H1 (cell line): ENCODE results near the gene GLG1. TPM values are rescaled to one million over a fixed set of nuclear protein-coding genes. Genes with fewer than 3 reads are reported as not detected.

Experiments
- CTCF ChIA-PET: fragments of 300-600 bp; sonication (Branson Sonifier 250); formaldehyde crosslinking; loops from one replicate; lab custom pipeline; 2021; ENCODE audit not compliant: partially characterized antibody; lab: Charles Lee
- POLR2A ChIA-PET: fragments of 300-600 bp; sonication (Branson Sonifier 250); formaldehyde crosslinking; loops from one replicate; lab custom pipeline; 2021; ENCODE audit warnings: inconsistent platforms; ENCODE audit not compliant: partially characterized antibody; lab: Charles Lee
- DNase-seq, 2 experiments: peaks; one replicate each; pipeline versions ENCODE4 v3.0.0 to v3.0.0-alpha.2; 2010 to 2022; ENCODE audit warnings: low spot score in 2 of 2, low read depth in 1 of 2, mixed read lengths in 1 of 2
- FAIRE-seq: peaks from 2 replicates; lab custom pipeline; 2011; peaks lifted over from hg19 to GRCh38; lab: Jason Lieb, UNC
- H2AFZ ChIP-seq: 2 replicates; pipeline ENCODE4 v1.8.1; 2012; ENCODE audit warnings: low read length, inconsistent platforms
- H2AK5ac ChIP-seq: 2 replicates; pipeline ENCODE4 v1.6.1; 2013; ENCODE audit warnings: low read depth, low read length
- H2BK120ac ChIP-seq: replicated peaks from 2 replicates; pipeline ENCODE3; 2013; ENCODE audit warnings: low read depth, low read length, inconsistent platforms
- H2BK12ac ChIP-seq: 2 replicates; pipeline ENCODE4 v1.6.1; 2013; ENCODE audit warnings: low read depth, low read length
- H2BK15ac ChIP-seq: 2 replicates; pipeline ENCODE4 v1.6.1; 2013; ENCODE audit warnings: low read length
- H2BK20ac ChIP-seq: 2 replicates; pipeline ENCODE4 v1.6.1; 2013; ENCODE audit warnings: low read length
- H2BK5ac ChIP-seq: 2 replicates; pipeline ENCODE4 v1.6.1; 2013; ENCODE audit warnings: low read depth, low read length
- H3K14ac ChIP-seq: 2 replicates; pipeline ENCODE4 v1.6.1; 2013; ENCODE audit warnings: inconsistent platforms; ENCODE audit not compliant: insufficient read length
- H3K18ac ChIP-seq: 2 replicates; pipeline ENCODE4 v1.6.1; 2013; ENCODE audit warnings: low read length; ENCODE audit errors: extremely low read depth
- H3K23ac ChIP-seq: 2 replicates; pipeline ENCODE4 v1.6.1; 2013; ENCODE audit warnings: inconsistent platforms; ENCODE audit not compliant: insufficient read length
- H3K23me2 ChIP-seq: 2 replicates; pipeline ENCODE4 v1.6.1; 2013; ENCODE audit warnings: low read depth, low read length
- H3K27ac ChIP-seq: 2 replicates; pipeline ENCODE4 v1.6.1; 2011; ENCODE audit warnings: low read depth, low read length, inconsistent platforms
- H3K27me3 ChIP-seq, 4 experiments: replicated peaks in 1 of 4; 1 replicate in 1 of 4; 2 replicates in 3 of 4; pipeline versions ENCODE4 v1.6.1 to v1.8.1; 2011 to 2013; ENCODE audit warnings: low read length in 3 of 4, mild to moderate bottlenecking in 3 of 4, inconsistent platforms in 2 of 4, mixed read lengths in 2 of 4, moderate library complexity in 1 of 4; ENCODE audit not compliant: control insufficient read depth in 3 of 4, insufficient read depth in 3 of 4; ENCODE audit errors: extremely low read depth in 1 of 4
- H3K36me3 ChIP-seq, 4 experiments: 2 replicates each; pipeline versions ENCODE4 v1.6.1 to v1.8.1; 2011 to 2013; ENCODE audit warnings: mild to moderate bottlenecking in 4 of 4, low read length in 3 of 4, moderate library complexity in 2 of 4, control low read depth in 1 of 4, inconsistent platforms in 1 of 4; ENCODE audit not compliant: insufficient read depth in 4 of 4, control insufficient read depth in 2 of 4
- H3K4ac ChIP-seq: replicated peaks from 2 replicates; pipeline ENCODE3; 2013; ENCODE audit warnings: low read length, low read depth, mixed read lengths, inconsistent platforms; ENCODE audit not compliant: insufficient read length
- H3K4me1 ChIP-seq, 4 experiments: replicated peaks in 1 of 4; 1 replicate in 1 of 4; 2 replicates in 3 of 4; pipeline versions ENCODE4 v1.6.1 to v1.8.1; 2011 to 2013; ENCODE audit warnings: low read length in 3 of 4, inconsistent platforms in 2 of 4, mixed read lengths in 1 of 4; ENCODE audit not compliant: insufficient read depth in 4 of 4, control insufficient read depth in 3 of 4
- H3K4me2 ChIP-seq, 2 experiments: 2 replicates each; pipeline versions ENCODE4 v1.6.1 to v1.8.1; 2011 to 2013; ENCODE audit warnings: low read depth in 2 of 2, low read length in 2 of 2, control low read depth in 1 of 2, inconsistent platforms in 1 of 2, mild to moderate bottlenecking in 1 of 2; ENCODE audit not compliant: insufficient read depth in 1 of 2
- H3K4me3 ChIP-seq, 4 experiments: fragments of 200-600, 300-600 bp in 1 of 4; sonication (generic), shearing (Covaris generic), sonication (Bioruptor Twin) in 1 of 4; 2 replicates each; pipeline versions ENCODE4 v1.5.1 to v1.8.1; 2011 to 2016; ENCODE audit warnings: low read length in 4 of 4, low read depth in 3 of 4, control low read depth in 2 of 4, inconsistent platforms in 2 of 4, mild to moderate bottlenecking in 2 of 4, mixed read lengths in 1 of 4, moderate library complexity in 1 of 4; ENCODE audit not compliant: insufficient read depth in 2 of 4; ENCODE audit errors: extremely low read depth in 1 of 4
- H3K56ac ChIP-seq: replicated peaks from 2 replicates; pipeline ENCODE3; 2013; ENCODE audit warnings: low read depth, mild to moderate bottlenecking, mixed read lengths, low read length, inconsistent platforms; ENCODE audit not compliant: insufficient read length
- H3K79me1 ChIP-seq: 2 replicates; pipeline ENCODE4 v1.6.1; 2013; ENCODE audit warnings: low read depth, low read length, control low read depth
- H3K79me2 ChIP-seq, 2 experiments: 2 replicates each; pipeline versions ENCODE4 v1.6.1 to v1.8.1; 2012 to 2013; ENCODE audit warnings: low read length in 2 of 2, mild to moderate bottlenecking in 2 of 2, inconsistent platforms in 1 of 2; ENCODE audit not compliant: insufficient read depth in 2 of 2, control insufficient read depth in 1 of 2
- H3K9ac ChIP-seq, 4 experiments: replicated peaks in 1 of 4; 1 replicate in 1 of 4; 2 replicates in 3 of 4; pipeline versions ENCODE4 v1.6.1 to v1.8.1; 2011 to 2013; ENCODE audit warnings: low read depth in 3 of 4, low read length in 3 of 4, control low read depth in 2 of 4, mild to moderate bottlenecking in 2 of 4, moderate library complexity in 2 of 4, inconsistent platforms in 1 of 4; ENCODE audit errors: extremely low read depth in 1 of 4
- H3K9me3 ChIP-seq, 2 experiments: 2 replicates each; pipeline versions ENCODE4 v1.6.1 to v1.8.1; 2012 to 2013; ENCODE audit warnings: mild to moderate bottlenecking in 2 of 2, moderate library complexity in 2 of 2, control low read depth in 1 of 2, inconsistent platforms in 1 of 2, low read depth in 1 of 2, low read length in 1 of 2, mixed read lengths in 1 of 2; ENCODE audit not compliant: insufficient read depth in 2 of 2
- H4K20me1 ChIP-seq, 2 experiments: replicated peaks in 1 of 2; 2 replicates each; pipeline versions ENCODE3 to v1.8.1; 2011 to 2013; ENCODE audit warnings: inconsistent platforms in 2 of 2, low read length in 2 of 2, mild to moderate bottlenecking in 1 of 2; ENCODE audit not compliant: insufficient read depth in 2 of 2, control insufficient read depth in 1 of 2
- H4K5ac ChIP-seq: 2 replicates; pipeline ENCODE4 v1.6.1; 2013; ENCODE audit warnings: low read length, low read depth, mixed read lengths, inconsistent platforms; ENCODE audit not compliant: insufficient read length
- H4K8ac ChIP-seq: 2 replicates; pipeline ENCODE4 v1.8.0; 2013; ENCODE audit warnings: mild to moderate bottlenecking, moderate library complexity, low read length, inconsistent platforms; ENCODE audit not compliant: insufficient read depth; ENCODE audit errors: extremely low read depth
- H4K91ac ChIP-seq: replicated peaks from 2 replicates; pipeline ENCODE3; 2013; ENCODE audit warnings: low read length, mixed read lengths, inconsistent platforms; ENCODE audit not compliant: insufficient read length
- BACH1 ChIP-seq: IDR thresholded peaks from 2 replicates; pipeline ENCODE4 v1.6.1; 2012; ENCODE audit warnings: low read length, improper control_type of control experiment
- GTF2F1 ChIP-seq: IDR thresholded peaks from 2 replicates; pipeline ENCODE4 v1.6.1; 2012; ENCODE audit warnings: low read depth, low read length, improper control_type of control experiment, borderline replicate concordance
- KDM1A ChIP-seq: fragments of 200-600, 300-600 bp; sonication (generic); IDR thresholded peaks from 2 replicates; pipeline ENCODE4 v1.7.1; 2016; ENCODE audit warnings: mild to moderate bottlenecking, low read length, borderline replicate concordance
- MAFK ChIP-seq: IDR thresholded peaks from 2 replicates; pipeline ENCODE4 v1.6.1; 2012; ENCODE audit warnings: low read depth, mild to moderate bottlenecking, improper control_type of control experiment, low read length
- NANOG ChIP-seq: IDR thresholded peaks from 2 replicates; pipeline ENCODE4 v1.6.1; 2011; ENCODE audit warnings: low read length, low read depth, mild to moderate bottlenecking, inconsistent platforms; ENCODE audit not compliant: insufficient read depth, poor library complexity, severe bottlenecking
- POLR2AphosphoS5 ChIP-seq: IDR thresholded peaks from 2 replicates; pipeline ENCODE4 v1.6.1; 2011; ENCODE audit warnings: low read depth, low read length
- SAP30 ChIP-seq: fragments of 300-600 bp; sonication (generic); IDR thresholded peaks from 2 replicates; pipeline ENCODE4 v1.7.1; 2012; ENCODE audit warnings: low read length, moderate library complexity, mild to moderate bottlenecking, inconsistent platforms; ENCODE audit not compliant: insufficient read depth, insufficient replicate concordance
- SUZ12 ChIP-seq: fragments of 200-600 bp; sonication (generic); IDR thresholded peaks from 2 replicates; pipeline ENCODE4 v1.6.1; 2012; ENCODE audit warnings: mild to moderate bottlenecking, inconsistent platforms, low read length, moderate library complexity, mixed read lengths
- TCF12 ChIP-seq: IDR thresholded peaks from 2 replicates; pipeline ENCODE4 v1.6.1; 2011; ENCODE audit warnings: low read depth, mild to moderate bottlenecking, low read length
- WGBS, 2 experiments: shearing (Covaris generic) in 1 of 2; methylation state at CpG; one replicate each; pipeline versions ENCODE4 v1.1.6 to v1.1.7; 2013 to 2015; ENCODE audit warnings: low lambda C conversion rate in 2 of 2, mixed read lengths in 2 of 2, inconsistent platforms in 1 of 2, low coverage in 1 of 2, missing lambda C conversion rate in 1 of 2; ENCODE audit not compliant: insufficient replicate concordance in 2 of 2, insufficient coverage in 1 of 2, insufficient read length in 1 of 2; ENCODE audit errors: extremely low coverage in 1 of 2, missing lambda C conversion rate in 1 of 2; 5-methylcytosine and 5-hydroxymethylcytosine counted together
- polyA plus RNA-seq, 7 experiments: library from polyadenylated mRNA; depleted of rRNA in 3 of 7; stranded (reverse) in 5 of 7; unstranded in 2 of 7; fragments of >200 nt in 5 of 7; fragments of 200-250 nt in 2 of 7; gene quantifications; 1 replicate in 5 of 7; 2 replicates in 1 of 7; 4 replicates in 1 of 7; pipeline versions ENCODE4 v1.2.1 to v1.2.3, GENCODE V29; 2011 to 2013; ENCODE audit warnings: missing spikeins in 2 of 7, mixed read lengths in 2 of 7
- total RNA-seq: library from RNA; stranded (reverse); fragmentation: NEBNext Ultra II Directional; extraction: Animal tissue kit (Norgen Biotek cat#: 25700); gene quantifications from 2 replicates; pipeline ENCODE4 v1.2.1, GENCODE V29; 2021

The GLG1 gene
- total and polyA plus RNA-seq, 2 of the 8 experiments (the other 6 are each of a cell fraction or from before 2014, with no cell fraction given) = 53.4 to 139 TPM

DNA sequence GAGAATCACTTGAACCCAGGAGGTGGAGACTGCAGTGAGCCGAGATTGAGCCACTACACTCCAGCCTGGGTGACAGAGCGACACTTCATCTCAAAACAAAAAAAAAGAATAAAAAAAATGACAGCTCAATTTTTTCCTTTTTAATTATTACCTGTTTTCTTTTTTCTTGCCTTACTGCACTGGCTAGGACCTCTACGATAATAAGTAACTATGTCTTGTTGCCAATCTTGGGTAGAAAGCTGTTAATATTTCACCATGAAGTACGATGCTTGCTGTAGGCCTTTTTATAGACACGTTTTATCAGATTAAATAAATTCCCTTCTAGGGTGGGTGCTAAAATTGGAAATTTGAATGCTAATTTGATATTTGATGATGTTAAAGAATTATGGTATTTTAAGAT lies 82.8 kb downstream of the GLG1 start:
- no peak overlapping the region for H4K8ac ChIP-seq
- no peak overlapping the region for H3K23ac ChIP-seq
- H3K23me2 ChIP-seq = no peaks in the 10 kb centered on the region
- WGBS, 2 experiments = 90% methylated on average over 5 of the region's 5 CpGs; no CpG with 5 or more reads in 1 of the 2 experiments
- no peak overlapping the region for H3K4me3 ChIP-seq
- FAIRE-seq = no peak
- TF ChIP-seq SUZ12 = no peak
- no peak for TF ChIP-seq NANOG
- TF ChIP-seq MAFK = no peak
- TF ChIP-seq TCF12 = no peak
- TF ChIP-seq POLR2AphosphoS5 = no peak
- TF ChIP-seq KDM1A = no peak
- TF ChIP-seq SAP30 = no peak
- TF ChIP-seq GTF2F1 = no peak
- TF ChIP-seq BACH1 = no peak
- TF ChIP-seq, all 59 proteins: peak for 0
- Histone ChIP-seq H3K4me1 (no peaks in the 10 kb centered on the region), H4K20me1 (peaks cover 0 to 1% of the 10 kb centered on the region in 2 experiments), H3K4me2 (no peak overlapping the region), H3K79me2 (no peaks in the 10 kb centered on the region), H3K18ac (no peak overlapping the region), H3K36me3 (peaks cover 0 to 5% (median 1%) of the 10 kb centered on the region in 4 experiments; a peak in 2 of 8 replicates), H3K9ac (no peak overlapping the region), H3K14ac (no peak overlapping the region), H3K4ac (no peak overlapping the region), H3K27ac (no peak overlapping the region), H2AK5ac (no peak overlapping the region), H2BK20ac (no peak overlapping the region), H4K91ac (no peak overlapping the region), H2AFZ (no peak overlapping the region), H2BK12ac (no peak overlapping the region), H3K79me1 (no peaks in the 10 kb centered on the region), H3K56ac (no peak overlapping the region), H3K27me3 (no peaks in the 10 kb centered on the region), H4K5ac (no peak overlapping the region), H2BK15ac (no peak overlapping the region), H3K9me3 (0 out of 4 replicates have a peak, but pooled peaks cover 0 to 2% of the 10 kb centered on the region in 2 experiments), H2BK5ac (no peak overlapping the region), H2BK120ac (no peak overlapping the region)
- ChIA-PET POLR2A (interaction anchor here (0.8 kb wide), 1 partner anchor 13 kb away, joined by 3 read pairs; no protein-coding TSS in a partner anchor), CTCF (no interaction called here)
- DNase-seq = no peak
